ENCODE data around the gene LHPP.

GRCh38 chr10:124539935-124540641 is 78.5 kb downstream of the LHPP start:
- TF ChIP-seq POLR2AphosphoS5 (IDR thresholded peaks at IDR 0.05), result no peak
- peak in 3 of 4 experiments; percentile 85 to 97 (median 86) for TF ChIP-seq CTCF (IDR thresholded peaks at IDR 0.05)
